HG03103 (cell line): Measurements from ENCODE around the gene LAMA5.

ENCODE experiments used
- ATAC-seq: cut with Tn5 transposase; IDR thresholded peaks from one replicate; pipeline ENCODE4 v1.9.1; 2021; ENCODE audit warnings: low read depth; ENCODE audit not compliant: unreplicated experiment

LAMA5 gene

DNA sequence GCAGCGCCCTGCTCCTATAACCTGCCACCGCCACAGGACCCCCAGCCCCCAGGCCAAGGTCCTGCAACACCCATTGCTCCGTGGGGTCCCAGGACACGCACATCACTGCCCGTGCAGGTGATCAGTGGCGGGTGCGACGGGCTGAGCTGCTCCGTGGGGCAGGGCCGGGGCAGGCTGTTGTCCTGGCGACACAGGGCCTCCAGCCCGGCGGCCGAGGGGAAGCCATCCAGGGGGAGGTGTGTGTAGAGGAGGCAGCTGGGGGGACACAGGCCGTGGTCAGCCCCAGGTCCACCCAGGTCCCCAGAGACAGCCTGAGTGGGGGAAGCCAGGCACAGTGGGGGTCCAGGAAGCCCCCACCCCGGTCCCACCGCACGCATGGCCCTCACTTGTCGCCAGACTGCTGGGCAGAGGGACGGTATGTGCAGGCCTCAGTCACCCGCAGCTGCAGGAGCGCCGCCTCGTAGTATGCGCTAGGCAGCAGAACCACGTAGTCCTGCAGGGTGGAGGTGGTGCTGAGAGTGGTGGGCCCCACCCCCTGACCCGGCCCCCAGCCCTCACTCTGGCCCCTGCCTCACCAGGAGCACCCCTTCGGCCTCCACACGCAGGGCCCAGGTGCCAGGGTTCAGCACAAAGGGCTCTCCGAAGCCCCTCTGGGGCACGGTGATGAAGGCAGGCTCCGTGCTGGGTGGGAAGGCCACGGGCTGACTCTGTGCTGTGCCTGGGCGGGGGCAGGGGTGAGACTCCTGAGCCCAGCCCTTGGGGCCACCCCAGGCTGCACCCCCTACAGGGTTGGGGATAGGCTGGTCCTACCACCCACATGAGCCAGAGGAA, 33.9 kb downstream of the LAMA5 start:
- no peak for ATAC-seq

DNA sequence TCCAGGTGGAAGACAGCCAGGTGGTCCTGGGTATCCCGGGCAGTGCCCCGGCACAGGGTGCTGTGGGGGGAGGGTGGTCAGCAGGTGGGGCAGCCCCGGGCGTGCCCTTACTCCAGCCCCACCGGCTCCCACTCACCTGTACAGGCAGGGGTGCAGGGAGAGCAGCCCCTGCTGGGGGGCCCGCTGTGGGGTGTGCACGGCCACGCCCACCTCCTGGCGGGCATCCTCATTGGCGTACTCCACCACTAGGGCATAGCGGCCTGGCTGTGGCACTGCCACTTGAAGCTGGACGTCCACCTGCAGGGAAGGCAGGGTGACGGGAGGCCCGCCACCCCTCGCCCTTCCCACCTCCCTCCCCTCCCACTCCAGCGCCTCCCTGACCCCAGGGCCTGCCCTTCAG, 34.7 kb downstream of the LAMA5 start:
- no peak for ATAC-seq

GRCh38 chr20:62331347-62331746, 35.8 kb downstream of the LAMA5 start:
- ATAC-seq: no peak

GRCh38 chr20:62330576-62331317, 36.4 kb downstream of the LAMA5 start:
- ATAC-seq: no peak

DNA sequence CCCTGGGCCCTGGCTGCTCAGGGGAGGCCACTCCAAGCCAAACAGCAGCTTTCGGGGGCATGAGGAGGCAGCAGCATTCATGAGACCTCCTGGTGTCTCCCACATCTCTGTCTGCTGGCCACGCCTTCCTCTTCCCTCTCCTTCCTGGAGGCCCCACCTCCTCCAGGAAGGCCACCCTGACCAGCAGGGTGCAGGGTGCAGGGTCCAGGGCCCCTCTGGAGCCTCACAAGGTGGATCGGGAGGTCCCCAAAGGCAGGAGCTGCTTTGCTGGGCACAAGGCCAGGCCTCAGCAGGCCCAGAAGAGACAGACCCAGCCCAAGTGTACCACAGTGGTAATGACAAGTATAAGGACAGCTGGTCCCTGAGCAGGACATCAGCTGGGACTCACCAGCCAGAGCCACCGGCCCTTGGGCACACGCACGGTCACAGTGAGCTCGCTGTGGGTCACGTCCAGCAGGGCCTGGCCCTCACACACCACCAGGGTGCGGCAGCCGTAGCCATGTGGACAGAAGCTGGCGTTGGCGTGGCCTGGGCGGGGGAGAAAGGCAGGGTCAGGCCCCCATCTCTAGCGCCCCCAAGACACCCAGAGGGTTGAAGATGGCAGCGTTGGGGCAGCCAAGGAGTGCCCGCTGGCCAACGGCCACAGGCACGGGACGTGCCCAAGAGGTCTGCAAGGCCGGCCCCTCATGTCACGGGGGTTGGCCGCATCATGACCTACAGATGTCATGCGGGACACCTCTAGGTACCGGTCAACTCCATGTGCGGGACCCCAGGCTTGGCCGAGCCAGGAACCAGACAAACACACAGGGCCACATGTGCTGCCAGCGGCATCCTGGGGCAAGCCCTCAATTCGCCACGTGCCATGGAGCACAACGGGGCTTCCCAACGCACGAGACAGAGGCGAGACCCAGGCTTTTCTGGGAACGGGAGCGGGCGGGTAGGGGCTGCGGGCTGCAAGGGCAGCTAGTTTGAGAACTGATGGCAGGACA, 37.4 kb downstream of the LAMA5 start:
- no peak for ATAC-seq

GRCh38 chr20:62328684-62329388, 38.3 kb downstream of the LAMA5 start:
- no peak for ATAC-seq

- ATAC-seq: no peak
Measured at GRCh38 chr20:62327726-62328495, 39.2 kb downstream of the LAMA5 start.

- ATAC-seq: no peak
Measured at GRCh38 chr20:62326959-62327725, 40.0 kb downstream of the LAMA5 start.

- no peak for ATAC-seq
Measured at GRCh38 chr20:62326559-62326958, 40.6 kb downstream of the LAMA5 start.

- ATAC-seq: no peak
Measured at GRCh38 chr20:62325172-62325905, 41.8 kb downstream of the LAMA5 start.

GRCh38 chr20:62323980-62324906, 42.9 kb downstream of the LAMA5 start:
- no peak for ATAC-seq

DNA sequence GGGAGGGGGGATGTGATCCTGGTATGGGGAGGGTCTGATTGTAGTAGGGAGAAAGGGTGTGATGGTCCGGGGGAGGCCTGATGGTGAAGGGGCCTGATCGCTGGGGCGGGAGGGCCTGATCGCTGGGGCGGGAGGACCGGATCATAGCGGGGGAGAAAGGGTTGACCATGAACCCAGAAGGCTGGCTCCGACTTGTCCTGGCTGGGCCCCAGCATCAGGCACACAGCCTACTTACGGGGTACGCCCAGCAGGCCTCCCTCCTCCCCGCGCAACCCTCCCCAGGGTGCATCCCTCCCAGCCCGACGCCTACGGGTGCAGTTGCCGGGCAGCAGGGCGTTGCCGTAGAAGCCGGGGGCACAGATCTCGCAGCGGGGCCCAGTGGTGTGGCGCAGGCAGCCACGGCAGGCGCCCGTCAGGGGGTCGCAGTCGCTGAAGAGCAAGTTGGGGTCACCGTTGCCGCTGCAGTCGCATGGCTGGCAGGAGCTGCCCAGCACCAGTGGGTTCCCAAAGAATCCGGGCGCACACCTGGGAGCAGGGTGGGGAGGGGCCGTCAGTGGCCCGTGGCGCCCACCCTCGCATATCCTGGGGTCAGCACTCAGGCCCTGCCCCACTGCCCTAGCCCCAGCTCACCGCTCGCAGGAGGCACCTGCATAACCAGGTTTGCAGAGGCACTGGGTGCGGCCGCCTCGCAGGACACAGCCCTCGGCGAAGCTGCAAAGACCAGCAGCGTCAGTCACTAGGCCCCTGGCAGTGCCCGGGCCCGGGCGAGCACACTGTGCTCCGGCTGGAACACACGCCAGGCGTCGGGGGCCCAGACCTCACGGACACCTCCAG, 43.7 kb downstream of the LAMA5 start:
- no peak for ATAC-seq

GRCh38 chr20:62322492-62323041, 44.5 kb downstream of the LAMA5 start:
- no peak for ATAC-seq

- ATAC-seq: no peak
Measured at GRCh38 chr20:62321975-62322374, 45.1 kb downstream of the LAMA5 start.

DNA sequence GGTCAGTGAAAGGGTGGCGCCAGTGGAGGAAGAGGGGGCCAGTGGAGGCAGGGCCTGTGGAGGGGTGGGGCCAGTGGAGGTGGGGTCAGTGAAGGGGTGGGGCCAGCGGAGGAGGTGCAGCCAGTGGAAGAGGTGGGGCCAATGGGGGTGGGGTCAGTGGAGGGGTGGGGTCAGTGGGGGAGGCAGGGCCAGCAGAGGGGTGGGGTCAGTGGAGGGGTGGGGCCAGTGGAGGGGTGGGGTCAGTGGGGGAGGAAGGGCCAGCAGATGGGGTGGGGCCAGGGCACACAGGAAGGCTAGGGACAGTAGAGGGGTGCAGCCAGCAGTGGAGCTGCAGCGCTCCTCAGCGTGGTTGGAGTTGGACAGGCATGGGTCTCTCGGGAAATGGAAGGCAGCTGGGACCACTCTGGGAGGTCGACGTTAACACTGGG, 45.6 kb downstream of the LAMA5 start:
- ATAC-seq: no peak
